Eye (tissue), 1 donor: ENCODE measurements around the gene CD8A.
A peak's percentile ranks its signal among the peaks of the same experiment; 100 is the strongest.

Source experiments
- DNase-seq: peaks from one replicate; pipeline ENCODE4 v3.0.0-alpha.2; 2015

CD8A gene

GRCh38 chr2:86808315-86809161 is 17.8 kb upstream of the CD8A start:
- DNase-seq: peak; percentile 96

- DNase-seq: peak; percentile 82
Observed at GRCh38 chr2:86807468-86808275, 17.0 kb upstream of the CD8A start.

GRCh38 chr2:86807133-86807467 is 16.4 kb upstream of the CD8A start:
- DNase-seq: no peak

GRCh38 chr2:86806059-86806857 is 15.5 kb upstream of the CD8A start:
- DNase-seq: no peak

DNA sequence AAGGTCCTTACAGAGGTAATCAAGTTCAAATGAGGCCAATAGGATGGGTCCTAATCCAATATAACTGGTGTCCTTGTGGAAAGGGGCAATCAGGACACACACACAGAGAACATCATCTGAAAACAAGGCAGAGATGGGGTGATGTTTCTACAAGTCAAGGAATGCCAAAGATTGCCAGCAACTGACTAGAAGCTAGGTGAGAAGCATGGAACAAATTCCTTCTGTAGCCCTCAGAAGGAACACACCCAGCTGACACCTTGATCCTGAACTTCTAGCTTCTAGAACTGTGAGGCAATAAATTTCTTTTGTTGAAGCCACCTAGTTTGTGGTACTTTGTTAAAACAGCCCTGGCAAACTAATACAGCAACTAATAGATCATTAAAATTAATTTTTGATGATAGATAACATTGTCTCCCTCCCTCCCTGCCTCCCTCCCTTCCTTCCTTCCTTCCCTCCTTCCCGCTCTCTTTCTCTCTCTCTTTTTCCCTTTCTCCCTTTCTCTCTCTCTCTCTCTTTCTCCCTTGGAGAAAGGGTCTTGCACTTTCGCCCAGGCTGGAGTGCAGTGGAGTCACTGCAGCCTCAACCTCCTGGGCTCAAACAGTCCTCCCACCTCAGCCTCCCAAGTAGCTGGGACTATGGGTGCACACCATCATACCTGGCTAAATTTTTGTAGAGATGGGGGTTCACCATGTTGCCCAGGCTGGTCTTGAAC is 10.3 kb upstream of the CD8A start:
- no peak for DNase-seq

- no peak for DNase-seq
Observed at GRCh38 chr2:86794861-86795260, 4.1 kb upstream of the CD8A start.

- DNase-seq: no peak
Observed at GRCh38 chr2:86793752-86794151, 3.0 kb upstream of the CD8A start.

- DNase-seq: no peak
Observed at GRCh38 chr2:86791573-86791972, 860 bp upstream of the CD8A start.

GRCh38 chr2:86790134-86790675 is 508 bp downstream of the CD8A start:
- DNase-seq: peak; percentile 60

GRCh38 chr2:86789687-86790133 is 1.0 kb downstream of the CD8A start:
- no peak for DNase-seq

- peak; percentile 74 for DNase-seq
Observed at GRCh38 chr2:86788881-86789686, 1.6 kb downstream of the CD8A start.

DNA sequence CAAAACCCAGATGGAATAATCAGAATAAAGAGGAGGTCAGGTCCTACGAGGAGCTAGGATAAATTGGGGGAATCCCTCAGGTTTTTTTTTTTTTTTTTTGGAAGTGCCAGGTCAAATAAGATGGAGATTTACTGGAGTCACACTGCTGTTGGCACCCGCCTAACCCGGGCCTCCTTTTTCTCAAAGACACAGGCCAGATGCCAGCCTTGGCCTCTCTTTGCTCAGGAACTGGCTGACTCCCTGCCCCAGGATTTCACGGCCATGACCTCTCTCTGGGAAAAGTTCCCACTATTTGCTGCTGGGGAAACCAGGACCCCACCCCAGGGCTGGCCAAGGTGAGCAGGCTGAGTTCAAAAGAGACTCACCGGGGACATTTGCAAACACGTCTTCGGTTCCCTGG is 2.5 kb downstream of the CD8A start:
- no peak for DNase-seq

DNA sequence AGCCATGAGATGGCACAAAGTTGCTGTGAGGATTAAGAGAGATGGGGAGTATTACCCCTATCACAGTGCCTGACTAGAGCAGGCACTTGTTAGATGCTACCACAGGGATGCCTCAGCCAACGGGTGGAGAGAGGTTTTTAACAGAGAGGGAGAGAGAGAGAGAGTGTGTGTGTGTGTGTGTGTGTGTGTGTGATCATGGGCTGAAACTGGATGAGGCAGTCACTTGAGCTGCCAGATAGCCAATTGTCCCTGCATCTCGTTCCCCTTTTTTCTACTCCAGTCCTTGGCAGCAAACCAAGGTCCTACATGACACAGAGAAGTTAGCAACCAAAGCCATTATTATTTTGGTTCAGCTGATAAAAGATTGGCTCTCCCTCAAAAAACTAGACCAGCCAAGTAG is 3.0 kb downstream of the CD8A start:
- DNase-seq: peak; percentile 48

- no peak for DNase-seq
Observed at GRCh38 chr2:86786001-86786536, 4.6 kb downstream of the CD8A start.

DNA sequence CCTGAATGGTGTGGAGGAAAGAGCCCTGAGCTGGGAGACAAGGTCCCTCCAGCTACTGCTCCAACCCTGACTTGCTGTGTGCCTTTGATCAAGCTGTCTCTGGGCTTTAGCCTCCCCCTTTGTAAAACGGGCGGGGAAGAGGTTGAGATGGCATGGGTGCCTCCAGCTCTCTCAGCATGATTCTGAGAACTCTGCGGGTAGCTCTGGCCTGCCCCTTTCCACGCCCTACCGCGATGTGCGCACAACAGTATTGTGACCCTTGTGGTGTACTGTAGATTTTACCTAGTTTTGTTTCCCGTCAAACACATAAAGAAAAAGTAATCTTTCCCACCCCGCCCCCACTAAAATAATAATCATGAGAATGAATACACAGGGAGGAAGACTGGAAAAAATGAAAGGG is 5.3 kb downstream of the CD8A start:
- DNase-seq: no peak

DNA sequence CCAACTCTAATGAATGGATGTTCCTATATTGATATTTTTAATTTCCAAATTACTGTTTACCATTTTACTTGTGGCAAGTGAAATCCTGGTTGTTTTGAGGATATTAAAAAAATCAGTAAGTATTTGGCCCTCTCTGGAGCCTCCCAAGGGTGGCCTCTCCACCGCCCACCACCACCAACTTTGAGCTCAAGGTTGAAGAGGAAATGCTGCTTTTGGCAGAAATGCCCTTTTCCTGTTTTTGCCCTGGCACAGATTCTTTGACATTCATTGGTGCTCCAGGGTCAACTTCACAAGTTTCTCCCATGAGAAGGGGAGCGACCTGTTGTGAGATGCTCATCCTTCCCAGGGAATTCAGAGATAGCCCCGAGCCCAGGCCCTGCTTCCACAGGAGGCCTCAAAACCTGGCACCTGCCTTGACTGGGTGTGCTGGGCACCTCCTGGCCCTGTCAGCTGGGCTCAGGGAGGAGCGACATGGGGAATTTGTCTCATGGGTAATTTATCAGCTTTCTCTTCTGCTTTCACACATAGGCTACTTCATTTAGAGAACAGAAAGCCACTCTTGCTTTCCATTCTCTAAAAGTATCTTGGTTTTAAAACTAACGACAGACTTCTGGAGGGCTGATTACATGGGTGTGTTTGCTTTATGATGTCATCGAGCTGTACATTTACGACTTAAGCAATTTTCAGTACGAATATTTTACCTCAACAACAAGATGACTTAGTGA is 6.9 kb downstream of the CD8A start:
- no peak for DNase-seq

- no peak for DNase-seq
Observed at GRCh38 chr2:86782748-86783147, 8.0 kb downstream of the CD8A start.

- DNase-seq: no peak
Observed at GRCh38 chr2:86781363-86781762, 9.3 kb downstream of the CD8A start.

DNA sequence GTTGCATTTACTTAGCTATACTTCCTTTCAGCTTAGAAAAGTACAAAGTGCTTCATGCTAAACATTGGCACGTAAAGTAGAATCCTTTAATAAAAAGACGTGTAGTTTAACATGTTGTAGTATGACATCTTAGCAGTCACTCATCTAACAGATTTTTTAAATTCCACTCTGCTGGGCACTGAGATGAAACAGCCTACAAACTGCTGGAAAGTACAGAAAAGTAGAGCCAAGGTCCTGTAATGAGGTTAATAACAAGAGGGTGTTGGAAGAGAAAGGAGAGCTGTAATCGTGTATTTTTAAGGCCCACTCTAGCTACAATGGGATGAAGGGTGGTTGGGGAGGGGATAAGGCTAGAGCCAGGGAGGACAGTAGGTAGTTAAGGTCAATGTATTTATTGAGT is 10.7 kb downstream of the CD8A start:
- no peak for DNase-seq

- DNase-seq: no peak
Observed at GRCh38 chr2:86778957-86779356, 11.8 kb downstream of the CD8A start.

- DNase-seq: no peak
Observed at GRCh38 chr2:86776532-86776931, 14.2 kb downstream of the CD8A start.
